WERI-Rb-1 (cell line): ENCODE measurements around the gene RAET1G.

Experiments
- DNase-seq: peaks from one replicate; pipeline ENCODE4 v3.0.0-alpha.2; 2020
- H3K27ac ChIP-seq: fragments of 250-450 bp; sonication (Bioruptor Pico); 2 replicates; pipeline ENCODE4 v1.5.1; 2020; ENCODE audit warnings: mild to moderate bottlenecking, moderate library complexity
- H3K27me3 ChIP-seq: fragments of 250-450 bp; sonication (Bioruptor Pico); 2 replicates; pipeline ENCODE4 v1.5.1; 2021; ENCODE audit warnings: mild to moderate bottlenecking, low read depth, moderate library complexity; ENCODE audit not compliant: insufficient read depth, severe bottlenecking
- H3K36me3 ChIP-seq: fragments of 250-450 bp; sonication (Bioruptor Pico); 2 replicates; pipeline ENCODE4 v1.5.1; 2020; ENCODE audit warnings: mild to moderate bottlenecking, moderate library complexity
- H3K4me3 ChIP-seq: 2 replicates; pipeline ENCODE4 v1.5.1; 2011; ENCODE audit warnings: low read depth, mild to moderate bottlenecking, control low read depth, low read length
- H3K9me3 ChIP-seq: fragments of 250-450 bp; sonication (Bioruptor Pico); 2 replicates; pipeline ENCODE4 v1.5.1; 2021; ENCODE audit warnings: mild to moderate bottlenecking, moderate library complexity; ENCODE audit not compliant: severe bottlenecking
- CTCF ChIP-seq: IDR thresholded peaks from 2 replicates; pipeline ENCODE4 v1.5.1; 2011; ENCODE audit warnings: low read depth, mild to moderate bottlenecking, control low read depth, inconsistent platforms, low read length

RAET1G gene

GRCh38 chr6:149903938-149904611 is 18.8 kb downstream of the RAET1G start:
- TF ChIP-seq CTCF, result no peak
- no peaks in the 10 kb centered on the region for H3K36me3 ChIP-seq
- H3K27ac ChIP-seq, result no peak overlapping the region
- no peak for DNase-seq
- H3K27me3 ChIP-seq, result no peaks in the 10 kb centered on the region
- H3K9me3 ChIP-seq, result peaks cover 15% of the 10 kb centered on the region
- no peak overlapping the region for H3K4me3 ChIP-seq

GRCh38 chr6:149901444-149902140 is 21.3 kb downstream of the RAET1G start:
- Histone ChIP-seq H3K4me3 (no peak overlapping the region), H3K9me3 (no peaks in the 10 kb centered on the region), H3K36me3 (no peaks in the 10 kb centered on the region), H3K27ac (no peak overlapping the region), H3K27me3 (no peaks in the 10 kb centered on the region)
- no peak for DNase-seq
- no peak for TF ChIP-seq CTCF

GRCh38 chr6:149900620-149901443 is 22.1 kb downstream of the RAET1G start:
- Histone ChIP-seq H3K36me3 (no peaks in the 10 kb centered on the region), H3K4me3 (no peak overlapping the region), H3K27me3 (no peaks in the 10 kb centered on the region), H3K9me3 (no peaks in the 10 kb centered on the region), H3K27ac (no peak overlapping the region)
- no peak for DNase-seq
- TF ChIP-seq CTCF, result no peak

GRCh38 chr6:149899926-149900619 is 22.8 kb downstream of the RAET1G start:
- no peak for TF ChIP-seq CTCF
- H3K27me3 ChIP-seq, result no peaks in the 10 kb centered on the region
- no peaks in the 10 kb centered on the region for H3K36me3 ChIP-seq
- no peak for DNase-seq
- no peaks in the 10 kb centered on the region for H3K9me3 ChIP-seq
- no peak overlapping the region for H3K4me3 ChIP-seq
- H3K27ac ChIP-seq, result no peak overlapping the region

GRCh38 chr6:149899486-149899885 is 23.4 kb downstream of the RAET1G start:
- no peak for DNase-seq
- TF ChIP-seq CTCF, result no peak

More at GRCh38 chr6:149899486-149899885, 23.4 kb downstream of the RAET1G start:
- Histone ChIP-seq H3K9me3 (no peaks in the 10 kb centered on the region), H3K4me3 (no peak overlapping the region), H3K36me3 (no peaks in the 10 kb centered on the region), H3K27me3 (no peaks in the 10 kb centered on the region), H3K27ac (no peak overlapping the region)
